BLaER1 (cell line): ENCODE data around the gene PLXNA1.

ENCODE experiments used
- H3K27ac ChIP-seq: shearing (Covaris generic); formaldehyde crosslinking; 2 replicates; pipeline ENCODE4 v1.8.1; 2022
- H3K27me3 ChIP-seq: shearing (Covaris generic); formaldehyde crosslinking; 2 replicates; pipeline ENCODE4 v1.8.1; 2022
- H3K36me3 ChIP-seq: shearing (Covaris generic); formaldehyde crosslinking; 2 replicates; pipeline ENCODE4 v1.8.1; 2022
- H3K4me1 ChIP-seq: shearing (Covaris generic); formaldehyde crosslinking; 2 replicates; pipeline ENCODE4 v1.8.1; 2022
- H3K4me2 ChIP-seq: shearing (Covaris generic); formaldehyde crosslinking; 2 replicates; pipeline ENCODE4 v1.8.1; 2022
- H3K4me3 ChIP-seq: shearing (Covaris generic); formaldehyde crosslinking; 2 replicates; pipeline ENCODE4 v1.8.1; 2022
- H3K9ac ChIP-seq: shearing (Covaris generic); formaldehyde crosslinking; 2 replicates; pipeline ENCODE4 v1.8.1; 2022
- H3K9me3 ChIP-seq: shearing (Covaris generic); formaldehyde crosslinking; 2 replicates; pipeline ENCODE4 v1.8.1; 2022
- H4K20me1 ChIP-seq: shearing (Covaris generic); formaldehyde crosslinking; 2 replicates; pipeline ENCODE4 v1.8.1; 2022
- Cebpa-rat ChIP-seq: shearing (Covaris generic); IDR thresholded peaks from 2 replicates; pipeline ENCODE4 v1.8.1; 2022

PLXNA1 gene

GRCh38 chr3:126985132-126985985 is 2.4 kb downstream of the PLXNA1 start:
- Histone ChIP-seq H3K4me1 (peaks cover 31% of the 10 kb centered on the region), H3K27ac (no peak overlapping the region), H3K27me3 (peaks cover 47% of the 10 kb centered on the region), H3K36me3 (peaks cover 18% of the 10 kb centered on the region; the same call in 1 of the 2 replicates), H3K9me3 (no peaks in the 10 kb centered on the region), H3K9ac (no peak overlapping the region), H3K4me3 (no peak overlapping the region), H3K4me2 (no peak overlapping the region), H4K20me1 (peaks cover 85% of the 10 kb centered on the region)
- no peak for TF ChIP-seq Cebpa-rat

GRCh38 chr3:126986001-126986400 is 3.1 kb downstream of the PLXNA1 start:
- Histone ChIP-seq H3K4me2 (no peak overlapping the region), H4K20me1 (peaks cover 88% of the 10 kb centered on the region)

GRCh38 chr3:126987129-126987528 is 4.2 kb downstream of the PLXNA1 start:
- Histone ChIP-seq H3K27ac (no peak overlapping the region), H3K4me3 (no peak overlapping the region), H3K27me3 (peaks cover 30% of the 10 kb centered on the region), H3K4me2 (no peak overlapping the region), H3K4me1 (peaks cover 33% of the 10 kb centered on the region), H3K9me3 (no peaks in the 10 kb centered on the region), H3K36me3 (peaks cover 21% of the 10 kb centered on the region; the same call in 1 of the 2 replicates), H3K9ac (no peak overlapping the region), H4K20me1 (peaks cover 88% of the 10 kb centered on the region)
- TF ChIP-seq Cebpa-rat = no peak

More at GRCh38 chr3:126986001-126986400, 3.1 kb downstream of the PLXNA1 start:
- H3K27me3 ChIP-seq = peaks cover 41% of the 10 kb centered on the region
- H3K36me3 ChIP-seq = peaks cover 21% of the 10 kb centered on the region; the same call in 1 of the 2 replicates
- no peaks in the 10 kb centered on the region for H3K9me3 ChIP-seq
- no peak overlapping the region for H3K4me3 ChIP-seq
- TF ChIP-seq Cebpa-rat = no peak
- H3K27ac ChIP-seq = no peak overlapping the region
- H3K9ac ChIP-seq = no peak overlapping the region
- H3K4me1 ChIP-seq = peaks cover 38% of the 10 kb centered on the region

GRCh38 chr3:126987596-126987995 is 4.7 kb downstream of the PLXNA1 start:
- Histone ChIP-seq H4K20me1 (peaks cover 93% of the 10 kb centered on the region), H3K27ac (no peak overlapping the region), H3K4me3 (no peak overlapping the region), H3K36me3 (peaks cover 21% of the 10 kb centered on the region; the same call in 1 of the 2 replicates), H3K27me3 (peaks cover 25% of the 10 kb centered on the region), H3K4me2 (no peak overlapping the region), H3K9me3 (no peaks in the 10 kb centered on the region), H3K9ac (no peak overlapping the region), H3K4me1 (peaks cover 33% of the 10 kb centered on the region)
- TF ChIP-seq Cebpa-rat = no peak

- Histone ChIP-seq H3K36me3 (peaks cover 21% of the 10 kb centered on the region; the same call in 1 of the 2 replicates), H3K4me2 (no peak overlapping the region), H3K27me3 (peaks cover 20% of the 10 kb centered on the region), H3K4me1 (peaks cover 39% of the 10 kb centered on the region), H3K27ac (no peak overlapping the region), H3K9ac (no peak overlapping the region), H3K4me3 (no peak overlapping the region), H4K20me1 (peaks cover 100% of the 10 kb centered on the region), H3K9me3 (no peaks in the 10 kb centered on the region)
- TF ChIP-seq Cebpa-rat = no peak
These were observed 5.6 kb downstream of the PLXNA1 start for GRCh38 chr3:126988451-126989021.

GRCh38 chr3:126989316-126990023 is 6.6 kb downstream of the PLXNA1 start:
- H3K27ac ChIP-seq = no peak overlapping the region
- no peak overlapping the region for H3K9ac ChIP-seq
- H3K4me1 ChIP-seq = peaks cover 39% of the 10 kb centered on the region
- no peak overlapping the region for H3K4me3 ChIP-seq
- peaks cover 21% of the 10 kb centered on the region; the same call in 1 of the 2 replicates for H3K36me3 ChIP-seq
- H4K20me1 ChIP-seq = peaks cover 100% of the 10 kb centered on the region
- peaks cover 11% of the 10 kb centered on the region for H3K27me3 ChIP-seq
- TF ChIP-seq Cebpa-rat = no peak
- H3K9me3 ChIP-seq = no peaks in the 10 kb centered on the region
- H3K4me2 ChIP-seq = no peak overlapping the region

GRCh38 chr3:126990024-126990700 is 7.2 kb downstream of the PLXNA1 start:
- H3K9ac ChIP-seq = no peak overlapping the region
- H3K9me3 ChIP-seq = no peaks in the 10 kb centered on the region
- H3K4me2 ChIP-seq = no peak overlapping the region
- peaks cover 45% of the 10 kb centered on the region for H3K4me1 ChIP-seq
- no peak for TF ChIP-seq Cebpa-rat
- peaks cover 21% of the 10 kb centered on the region; the same call in 1 of the 2 replicates for H3K36me3 ChIP-seq
- H3K4me3 ChIP-seq = no peak overlapping the region
- peaks cover 4% of the 10 kb centered on the region for H3K27me3 ChIP-seq
- peaks cover 100% of the 10 kb centered on the region for H4K20me1 ChIP-seq
- H3K27ac ChIP-seq = no peak overlapping the region

- peaks cover 21% of the 10 kb centered on the region; the same call in 1 of the 2 replicates for H3K36me3 ChIP-seq
- no peak for TF ChIP-seq Cebpa-rat
These were observed 8.0 kb downstream of the PLXNA1 start for GRCh38 chr3:126990890-126991289.

GRCh38 chr3:126991366-126992200 is 8.7 kb downstream of the PLXNA1 start:
- Histone ChIP-seq H3K9ac (no peak overlapping the region), H3K4me3 (no peak overlapping the region), H3K27me3 (no peaks in the 10 kb centered on the region), H3K4me2 (no peak overlapping the region; the same call in none of the 2 replicates), H3K4me1 (peaks cover 59% of the 10 kb centered on the region), H3K9me3 (no peaks in the 10 kb centered on the region), H3K27ac (no peak overlapping the region), H3K36me3 (peaks cover 21% of the 10 kb centered on the region; the same call in 1 of the 2 replicates), H4K20me1 (peaks cover 100% of the 10 kb centered on the region)
- TF ChIP-seq Cebpa-rat = no peak

More at GRCh38 chr3:126990890-126991289, 8.0 kb downstream of the PLXNA1 start:
- H3K4me3 ChIP-seq = no peak overlapping the region
- no peak overlapping the region for H3K27ac ChIP-seq
- H3K27me3 ChIP-seq = peaks cover 3% of the 10 kb centered on the region
- no peaks in the 10 kb centered on the region for H3K9me3 ChIP-seq
- peaks cover 52% of the 10 kb centered on the region for H3K4me1 ChIP-seq
- no peak overlapping the region for H3K4me2 ChIP-seq
- no peak overlapping the region for H3K9ac ChIP-seq
- H4K20me1 ChIP-seq = peaks cover 100% of the 10 kb centered on the region
